OCI-M1 (cell line): ENCODE measurements around the gene GCN1.

Source experiments
- DNase-seq: peaks from one replicate; lab custom pipeline; 2025; lab: John Stamatoyannopoulos, UW

GCN1 gene

GRCh38 chr12:120091371-120092090 lies 103.0 kb downstream of the GCN1 start:
- DNase-seq: no peak

GRCh38 chr12:120090626-120091295 lies 103.8 kb downstream of the GCN1 start:
- DNase-seq: no peak

- no peak for DNase-seq
Measured at GRCh38 chr12:120090206-120090605, 104.3 kb downstream of the GCN1 start.

- no peak for DNase-seq
Measured at GRCh38 chr12:120089796-120090195, 104.7 kb downstream of the GCN1 start.

- peak; percentile 10 for DNase-seq
Measured at GRCh38 chr12:120089105-120089504, 105.4 kb downstream of the GCN1 start.

GRCh38 chr12:120086801-120087621 lies 107.5 kb downstream of the GCN1 start:
- DNase-seq: peak; percentile 99

- peak; percentile 44 for DNase-seq
Measured at GRCh38 chr12:120085920-120086645, 108.4 kb downstream of the GCN1 start.

- no peak for DNase-seq
Measured at GRCh38 chr12:120081641-120082040, 112.9 kb downstream of the GCN1 start.

GRCh38 chr12:120079411-120080400 lies 114.8 kb downstream of the GCN1 start:
- DNase-seq: no peak

- DNase-seq: no peak
Measured at GRCh38 chr12:120078868-120079267, 115.6 kb downstream of the GCN1 start.

GRCh38 chr12:120077260-120077659 lies 117.3 kb downstream of the GCN1 start:
- no peak for DNase-seq
